GM21526 (cell line): Measurements from ENCODE around the gene LRP5.
"Not testable (repeated sequence)": the region's sequence is repeated elsewhere in the genome, so short reads cannot be mapped to it uniquely, and the experiment has no call there.

Experiments
- ATAC-seq: cut with Tn5 transposase; IDR thresholded peaks from one replicate; pipeline ENCODE4 v1.9.1; 2021; ENCODE audit warnings: moderate library complexity; ENCODE audit not compliant: unreplicated experiment, low FRiP score

The LRP5 gene

DNA sequence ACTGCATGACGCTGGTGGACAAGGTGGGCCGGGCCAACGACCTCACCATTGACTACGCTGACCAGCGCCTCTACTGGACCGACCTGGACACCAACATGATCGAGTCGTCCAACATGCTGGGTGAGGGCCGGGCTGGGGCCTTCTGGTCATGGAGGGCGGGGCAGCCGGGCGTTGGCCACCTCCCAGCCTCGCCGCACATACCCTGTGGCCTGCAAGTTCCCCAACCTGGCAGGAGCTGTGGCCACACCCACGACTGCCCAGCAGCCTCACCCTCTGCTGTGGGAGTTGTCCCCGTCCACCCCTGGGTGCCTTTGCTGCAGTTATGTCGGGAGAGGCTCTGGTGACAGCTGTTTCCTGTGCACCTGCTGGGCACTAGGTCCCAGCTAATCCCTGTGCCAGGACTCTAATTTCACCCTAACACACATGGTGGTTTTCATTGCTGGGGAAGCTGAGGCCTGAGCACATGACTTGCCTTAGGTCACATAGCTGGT, 99.2 kb downstream of the LRP5 start:
- no peak for ATAC-seq

DNA sequence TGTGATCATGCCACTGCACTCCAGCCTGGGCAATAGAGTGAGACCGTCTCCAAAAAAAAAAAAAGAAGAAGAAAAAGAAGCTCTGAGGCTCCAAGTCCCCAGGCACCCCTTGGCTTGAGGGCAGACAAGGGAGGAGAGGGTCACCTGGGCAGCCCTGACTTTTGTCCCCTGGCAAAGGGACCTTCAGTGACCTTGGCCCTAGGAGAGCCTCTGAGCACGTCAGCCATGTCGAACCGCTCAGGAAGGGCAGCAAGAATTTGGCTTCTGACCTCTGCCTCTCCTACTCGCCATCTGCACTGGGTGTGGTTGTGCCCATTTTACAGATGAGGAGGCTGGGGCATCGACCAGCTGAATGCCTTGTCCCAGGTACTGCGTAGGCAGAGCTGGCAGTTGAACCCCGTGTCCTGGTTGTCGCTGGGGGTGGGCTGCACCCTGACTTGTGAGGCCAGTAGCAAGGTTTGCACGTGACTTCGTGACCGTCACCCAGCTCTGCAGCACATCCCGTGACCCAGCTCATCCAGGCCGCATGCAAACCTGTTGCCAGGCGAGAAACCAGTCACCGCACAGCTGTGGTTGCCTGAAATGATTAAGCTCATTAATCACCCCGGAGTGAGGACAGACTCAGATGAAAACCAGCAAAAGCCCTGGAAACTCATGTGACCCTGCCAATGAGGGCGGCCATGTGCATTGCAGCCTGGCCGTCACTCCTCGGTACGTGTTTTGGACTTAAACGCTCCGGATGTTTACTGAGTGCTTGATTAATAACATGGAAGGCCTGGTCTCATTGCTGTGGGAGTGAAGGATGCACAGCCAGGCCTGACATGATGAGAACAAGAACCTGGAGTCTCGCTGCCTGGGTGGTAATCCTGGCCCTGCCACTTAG, 100.4 kb downstream of the LRP5 start:
- ATAC-seq, result no peak

DNA sequence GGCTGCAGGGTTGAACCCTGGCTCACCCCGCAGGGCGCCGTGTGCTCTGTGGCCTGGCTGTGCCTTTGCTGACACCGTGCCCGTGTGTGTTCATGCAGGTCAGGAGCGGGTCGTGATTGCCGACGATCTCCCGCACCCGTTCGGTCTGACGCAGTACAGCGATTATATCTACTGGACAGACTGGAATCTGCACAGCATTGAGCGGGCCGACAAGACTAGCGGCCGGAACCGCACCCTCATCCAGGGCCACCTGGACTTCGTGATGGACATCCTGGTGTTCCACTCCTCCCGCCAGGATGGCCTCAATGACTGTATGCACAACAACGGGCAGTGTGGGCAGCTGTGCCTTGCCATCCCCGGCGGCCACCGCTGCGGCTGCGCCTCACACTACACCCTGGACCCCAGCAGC, 101.2 kb downstream of the LRP5 start:
- no peak for ATAC-seq

DNA sequence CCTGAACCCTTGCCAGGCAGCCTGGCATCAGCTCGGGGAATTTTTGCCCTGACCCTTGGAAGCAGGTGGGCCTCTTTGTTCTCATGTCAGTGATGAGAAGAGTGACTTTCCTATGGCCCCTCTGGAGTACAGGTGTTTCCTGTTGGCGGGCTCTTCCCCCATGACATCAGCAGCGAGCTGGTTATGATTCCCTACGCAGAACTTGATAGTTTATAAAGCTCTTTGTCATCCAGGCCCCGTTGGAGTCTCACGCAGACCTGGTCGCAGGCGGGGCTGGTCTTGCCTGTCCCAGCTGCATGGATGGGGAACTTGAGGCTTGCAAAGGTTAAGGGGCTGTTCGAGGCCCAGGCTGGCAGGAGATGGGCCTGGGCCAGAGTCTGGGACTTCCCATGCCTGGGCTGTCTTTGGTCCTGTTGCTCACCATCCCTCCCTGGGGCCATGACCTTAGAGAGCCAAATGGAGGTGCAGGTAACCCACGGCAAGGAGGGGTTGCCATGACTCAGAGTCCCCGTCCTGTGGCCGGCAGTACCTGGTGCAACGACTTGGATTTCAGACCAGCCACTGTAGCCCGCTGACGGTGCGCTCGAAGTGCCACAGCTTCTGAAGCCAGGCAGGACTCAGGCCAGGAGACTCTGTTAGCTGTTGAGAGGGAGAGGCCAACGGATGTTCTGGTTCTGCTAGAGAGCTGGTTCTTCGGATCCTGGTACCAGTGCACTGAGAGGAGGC, 102.3 kb downstream of the LRP5 start:
- no peak for ATAC-seq

DNA sequence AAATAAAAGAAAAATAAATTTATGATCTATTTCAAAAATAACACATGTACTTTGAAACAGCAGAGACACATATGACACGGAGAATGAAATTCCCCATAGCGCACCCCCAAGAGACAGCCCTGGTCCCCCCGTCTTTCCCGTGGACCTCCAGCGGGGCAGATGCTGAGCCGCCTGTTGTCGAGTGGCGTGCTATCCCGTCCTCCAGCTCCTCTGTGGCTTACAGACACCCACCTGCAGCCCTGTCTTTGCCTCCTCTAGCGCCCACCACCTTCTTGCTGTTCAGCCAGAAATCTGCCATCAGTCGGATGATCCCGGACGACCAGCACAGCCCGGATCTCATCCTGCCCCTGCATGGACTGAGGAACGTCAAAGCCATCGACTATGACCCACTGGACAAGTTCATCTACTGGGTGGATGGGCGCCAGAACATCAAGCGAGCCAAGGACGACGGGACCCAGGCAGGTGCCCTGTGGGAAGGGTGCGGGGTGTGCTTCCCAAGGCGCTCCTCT, 103.7 kb downstream of the LRP5 start:
- ATAC-seq, result no peak

DNA sequence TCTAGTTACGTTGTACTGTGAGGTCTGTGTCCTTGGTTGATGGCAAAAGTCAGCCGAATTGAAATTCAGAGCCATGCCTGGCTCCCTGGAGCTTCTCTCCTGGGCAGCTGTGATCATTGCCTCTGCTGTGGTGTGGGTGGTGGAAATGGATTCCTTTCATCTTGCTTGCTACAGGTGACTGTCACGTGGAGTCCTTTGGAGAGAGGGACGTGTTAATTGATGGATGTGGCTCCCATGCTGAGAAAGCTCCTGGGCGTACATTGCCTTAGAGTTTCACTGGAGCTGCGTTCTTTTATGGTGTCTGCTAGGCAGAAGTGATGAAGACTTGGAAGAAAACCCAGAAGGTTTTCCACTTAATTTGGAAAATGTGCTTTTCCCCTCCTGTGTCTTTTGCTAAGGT, 106.3 kb downstream of the LRP5 start:
- no peak for ATAC-seq

DNA sequence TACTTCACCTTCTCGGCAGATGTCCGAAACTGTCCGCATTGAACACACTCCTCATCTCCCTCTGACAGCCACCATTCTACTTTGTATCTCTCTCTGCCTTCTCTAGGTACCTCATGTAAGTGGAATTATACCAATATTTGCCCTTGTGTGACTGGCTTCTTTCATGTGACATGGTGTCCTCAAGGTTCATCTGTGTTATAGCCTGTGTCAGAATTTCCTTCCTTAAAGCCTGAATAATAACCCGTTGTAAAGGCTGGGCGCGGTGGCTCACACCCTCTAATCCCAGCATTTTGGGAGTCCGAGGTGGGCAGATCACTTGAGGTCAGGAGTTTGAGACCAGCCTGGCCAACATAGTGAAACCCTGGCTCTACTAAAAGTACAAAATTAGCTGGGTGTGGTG, 107.8 kb downstream of the LRP5 start:
- no peak for ATAC-seq

DNA sequence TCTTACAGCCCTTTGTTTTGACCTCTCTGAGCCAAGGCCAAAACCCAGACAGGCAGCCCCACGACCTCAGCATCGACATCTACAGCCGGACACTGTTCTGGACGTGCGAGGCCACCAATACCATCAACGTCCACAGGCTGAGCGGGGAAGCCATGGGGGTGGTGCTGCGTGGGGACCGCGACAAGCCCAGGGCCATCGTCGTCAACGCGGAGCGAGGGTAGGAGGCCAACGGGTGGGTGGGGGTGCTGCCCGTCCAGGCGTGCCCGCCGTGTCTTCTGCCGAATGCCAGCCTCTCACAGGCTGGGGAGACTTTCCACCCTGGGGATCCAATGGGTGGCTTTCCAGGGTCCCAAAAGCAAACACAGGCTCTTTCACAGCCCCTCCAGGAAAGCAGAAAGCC, 111.1 kb downstream of the LRP5 start:
- ATAC-seq, result no peak

DNA sequence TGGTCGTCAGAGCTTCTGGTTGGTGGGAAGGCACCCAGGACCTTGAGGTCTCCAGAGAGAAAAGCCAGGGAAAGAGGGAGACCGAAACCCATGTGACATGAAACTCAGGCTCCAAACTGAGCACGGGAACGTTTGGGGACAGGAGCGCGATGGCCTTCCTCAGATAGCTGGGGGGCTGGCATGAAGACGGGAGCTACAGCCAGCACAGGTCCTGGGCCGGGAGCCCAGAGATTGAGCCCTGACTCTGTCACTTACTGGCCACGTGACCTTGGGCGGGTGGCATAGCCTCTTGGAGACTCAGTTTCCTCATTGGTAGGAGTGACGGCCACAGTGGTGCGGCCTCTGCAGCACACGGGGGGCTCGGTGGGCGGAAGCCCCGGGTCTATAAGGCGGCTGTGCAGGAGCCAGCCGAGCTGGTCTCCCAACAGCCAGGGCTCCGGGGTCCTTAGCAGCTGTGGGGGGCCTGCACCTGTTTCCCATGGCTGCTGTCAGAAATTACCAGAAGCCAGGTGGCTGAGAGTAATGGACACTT, 111.8 kb downstream of the LRP5 start:
- ATAC-seq, result no peak

DNA sequence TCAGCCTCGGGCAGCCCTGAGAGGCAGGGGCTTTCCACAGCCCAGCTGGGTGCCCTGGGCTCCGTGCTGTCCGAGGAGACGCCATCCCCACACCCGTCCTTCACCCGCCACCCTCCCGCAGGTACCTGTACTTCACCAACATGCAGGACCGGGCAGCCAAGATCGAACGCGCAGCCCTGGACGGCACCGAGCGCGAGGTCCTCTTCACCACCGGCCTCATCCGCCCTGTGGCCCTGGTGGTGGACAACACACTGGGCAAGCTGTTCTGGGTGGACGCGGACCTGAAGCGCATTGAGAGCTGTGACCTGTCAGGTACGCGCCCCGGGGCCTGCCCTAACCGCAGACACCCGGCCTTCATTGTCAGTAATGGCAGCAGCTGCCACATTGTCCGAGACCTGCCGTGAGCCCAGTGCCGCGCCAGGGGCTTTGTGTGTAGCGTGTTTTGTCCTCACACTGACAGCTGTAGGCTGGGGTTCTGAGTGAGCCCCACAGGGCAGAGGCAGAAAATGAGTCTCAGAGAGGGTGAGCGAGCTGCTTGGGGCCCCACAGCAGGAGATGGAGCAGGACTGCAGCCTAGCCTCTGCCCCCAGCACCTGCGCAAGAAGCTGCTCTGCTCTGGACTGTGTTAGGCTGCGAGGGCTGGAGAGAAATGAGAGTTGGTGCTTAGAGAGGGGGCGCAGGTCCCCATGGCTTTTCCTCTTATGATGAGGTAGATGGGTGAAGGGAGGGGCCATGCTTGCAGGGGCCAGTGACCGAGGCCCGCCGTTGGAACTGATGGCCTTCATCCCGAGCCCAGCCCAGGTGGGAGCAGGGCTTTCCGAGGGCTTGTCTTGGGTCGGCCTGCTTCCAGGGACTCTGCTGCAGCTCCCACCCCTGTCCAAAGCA, 112.8 kb downstream of the LRP5 start:
- ATAC-seq, result no peak

DNA sequence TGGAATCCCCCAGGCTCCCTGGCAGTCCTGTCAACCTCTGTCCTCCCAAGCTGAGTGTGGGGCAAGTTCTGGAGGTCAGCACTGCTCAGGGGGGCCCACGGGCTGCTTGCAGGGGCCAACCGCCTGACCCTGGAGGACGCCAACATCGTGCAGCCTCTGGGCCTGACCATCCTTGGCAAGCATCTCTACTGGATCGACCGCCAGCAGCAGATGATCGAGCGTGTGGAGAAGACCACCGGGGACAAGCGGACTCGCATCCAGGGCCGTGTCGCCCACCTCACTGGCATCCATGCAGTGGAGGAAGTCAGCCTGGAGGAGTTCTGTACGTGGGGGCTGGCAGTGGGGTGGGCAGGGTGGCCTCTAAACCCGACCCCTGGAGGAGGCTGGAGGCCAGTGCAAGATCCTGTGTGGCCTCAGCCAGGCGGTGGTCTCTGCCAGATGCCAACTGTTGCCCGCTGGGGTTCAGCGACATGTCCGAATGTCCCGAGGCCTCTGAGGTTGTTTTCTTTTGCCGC, 113.5 kb downstream of the LRP5 start:
- ATAC-seq, result no peak

DNA sequence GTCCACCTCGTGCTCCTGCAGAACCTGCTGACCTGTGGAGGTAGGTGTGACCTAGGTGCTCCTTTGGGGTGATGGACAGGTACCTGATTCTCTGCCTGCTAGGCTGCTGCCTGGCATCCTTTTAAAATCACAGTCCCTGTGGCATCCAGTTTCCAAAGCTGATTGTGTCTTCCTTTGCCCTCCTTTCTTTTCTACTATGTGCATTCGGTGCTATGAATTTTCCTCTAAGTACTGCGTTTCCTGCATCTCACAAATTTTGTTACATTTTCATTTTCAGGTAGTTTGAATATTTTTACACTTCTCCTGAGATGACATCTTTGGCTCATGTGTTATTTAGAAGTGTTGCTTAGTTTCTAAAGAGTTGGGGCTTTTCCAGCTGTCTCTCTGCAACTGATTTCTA, 117.3 kb downstream of the LRP5 start:
- no peak for ATAC-seq

DNA sequence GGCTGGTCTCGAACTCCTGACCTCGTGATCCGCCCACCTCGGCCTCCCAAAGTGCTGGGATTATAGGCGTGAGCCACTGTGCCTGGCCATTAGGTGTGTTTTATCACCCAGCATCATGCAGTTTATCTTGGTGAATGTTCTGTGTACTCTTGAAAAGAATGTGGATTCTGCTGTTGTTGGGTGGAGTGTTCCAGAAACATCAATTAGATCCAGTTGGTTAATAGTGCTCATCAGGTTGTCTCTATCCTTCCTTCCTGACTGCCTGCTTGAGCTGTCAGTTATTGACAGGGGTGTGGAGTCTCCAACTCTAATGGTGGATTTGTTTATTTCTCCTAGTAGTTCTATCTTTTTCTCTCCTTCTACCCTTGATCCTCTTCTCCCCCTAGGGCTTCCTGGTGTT, 118.0 kb downstream of the LRP5 start:
- no peak for ATAC-seq

DNA sequence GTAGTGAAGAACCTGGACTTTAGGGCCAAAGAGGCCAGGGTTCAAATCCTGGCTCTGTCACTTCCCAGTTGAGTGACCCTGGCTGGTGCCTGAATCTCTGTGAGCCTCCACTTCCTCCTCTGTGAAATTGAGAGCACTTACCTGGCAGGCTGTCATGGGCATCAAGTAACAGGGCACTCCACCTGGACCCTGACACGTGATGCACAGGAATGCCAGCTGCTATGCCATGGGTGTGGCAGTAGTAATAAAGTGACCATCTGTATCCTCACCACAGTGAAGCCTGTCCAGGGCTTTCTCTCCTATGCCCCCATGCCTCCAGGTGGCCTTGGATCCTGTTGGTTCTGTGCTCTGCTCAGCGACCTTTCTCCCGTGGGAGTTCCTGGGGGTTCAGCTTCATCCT, 118.4 kb downstream of the LRP5 start:
- no peak for ATAC-seq

DNA sequence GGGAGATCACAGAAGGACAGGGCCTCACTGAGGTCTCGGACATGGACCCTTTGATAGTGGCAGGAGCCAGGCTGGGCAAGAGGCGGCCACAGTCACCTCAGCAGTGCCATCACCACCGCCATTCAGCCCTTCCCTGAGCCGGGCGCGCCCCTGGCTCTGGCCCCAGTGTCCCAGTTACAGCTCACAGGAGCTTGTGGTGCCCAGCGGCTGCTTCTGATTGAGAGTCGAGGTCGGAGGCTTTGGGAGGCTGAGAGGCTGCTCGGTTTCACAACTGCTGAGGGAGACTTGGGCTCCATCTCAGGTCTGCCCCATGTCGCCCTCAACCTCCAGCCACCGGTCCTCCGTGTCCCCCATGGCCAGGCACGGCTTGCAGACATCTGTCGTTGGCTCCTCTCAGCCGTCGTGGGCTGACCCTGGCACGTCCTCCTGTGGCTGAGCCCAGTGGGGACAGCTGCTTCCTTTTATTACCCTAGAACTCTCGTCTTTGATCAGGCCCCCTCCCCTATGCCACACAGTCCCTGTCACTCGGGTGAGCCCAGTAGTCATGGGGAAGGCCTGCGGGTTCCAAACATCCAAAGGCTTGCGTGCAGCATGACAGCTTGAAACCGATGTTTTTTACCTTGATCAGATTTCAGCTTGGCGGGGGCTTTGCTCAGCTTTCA, 119.7 kb downstream of the LRP5 start:
- ATAC-seq, result no peak

DNA sequence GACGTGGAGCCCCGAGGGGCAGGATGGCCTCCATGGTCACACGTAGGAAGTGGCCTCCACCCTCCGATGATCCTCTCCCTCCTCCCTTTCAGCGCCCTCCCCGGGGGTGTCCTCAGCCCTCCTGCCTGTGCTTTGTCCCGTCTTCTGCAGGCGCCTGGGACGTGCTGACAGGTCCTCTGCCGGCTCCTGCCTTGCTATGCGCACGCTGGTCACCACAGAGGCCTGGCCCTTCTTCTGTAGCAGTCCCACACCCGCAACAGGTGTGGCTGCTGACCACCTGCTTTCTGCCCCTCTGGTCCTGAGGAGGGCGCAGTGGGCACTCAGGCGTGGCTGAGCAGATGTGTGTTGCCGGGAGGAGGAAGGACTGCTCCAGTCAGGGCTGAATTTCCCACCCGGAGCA, 120.5 kb downstream of the LRP5 start:
- ATAC-seq, result no peak

DNA sequence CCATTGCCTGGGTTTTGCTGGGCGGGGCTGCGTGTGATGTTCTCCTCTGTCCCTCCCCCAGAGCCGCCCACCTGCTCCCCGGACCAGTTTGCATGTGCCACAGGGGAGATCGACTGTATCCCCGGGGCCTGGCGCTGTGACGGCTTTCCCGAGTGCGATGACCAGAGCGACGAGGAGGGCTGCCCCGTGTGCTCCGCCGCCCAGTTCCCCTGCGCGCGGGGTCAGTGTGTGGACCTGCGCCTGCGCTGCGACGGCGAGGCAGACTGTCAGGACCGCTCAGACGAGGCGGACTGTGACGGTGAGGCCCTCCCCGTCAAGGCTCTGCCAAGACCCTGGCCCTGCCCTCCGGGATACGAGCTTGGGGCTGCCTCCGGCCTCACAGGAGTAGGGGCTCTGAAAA, 121.2 kb downstream of the LRP5 start:
- no peak for ATAC-seq

DNA sequence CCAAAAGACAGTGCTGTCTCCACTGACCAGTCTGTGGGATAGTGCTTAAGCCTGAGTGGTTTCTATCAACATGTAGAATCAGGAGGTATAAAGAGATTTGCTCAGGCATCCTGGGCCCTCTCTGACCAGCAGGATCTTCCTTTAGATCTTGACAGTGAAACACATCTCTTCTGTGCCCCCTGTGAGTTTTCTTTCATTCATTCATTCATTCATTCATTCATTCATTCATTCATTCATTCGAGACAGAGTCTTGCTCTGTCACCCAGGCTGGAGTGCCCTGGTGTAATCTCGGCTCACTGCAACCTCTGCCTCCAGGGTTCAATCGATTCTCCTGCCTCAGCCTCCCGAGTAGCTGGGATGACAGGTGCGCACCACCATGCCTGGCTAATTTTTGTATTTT, 121.8 kb downstream of the LRP5 start:
- not testable (repeated sequence) for ATAC-seq

DNA sequence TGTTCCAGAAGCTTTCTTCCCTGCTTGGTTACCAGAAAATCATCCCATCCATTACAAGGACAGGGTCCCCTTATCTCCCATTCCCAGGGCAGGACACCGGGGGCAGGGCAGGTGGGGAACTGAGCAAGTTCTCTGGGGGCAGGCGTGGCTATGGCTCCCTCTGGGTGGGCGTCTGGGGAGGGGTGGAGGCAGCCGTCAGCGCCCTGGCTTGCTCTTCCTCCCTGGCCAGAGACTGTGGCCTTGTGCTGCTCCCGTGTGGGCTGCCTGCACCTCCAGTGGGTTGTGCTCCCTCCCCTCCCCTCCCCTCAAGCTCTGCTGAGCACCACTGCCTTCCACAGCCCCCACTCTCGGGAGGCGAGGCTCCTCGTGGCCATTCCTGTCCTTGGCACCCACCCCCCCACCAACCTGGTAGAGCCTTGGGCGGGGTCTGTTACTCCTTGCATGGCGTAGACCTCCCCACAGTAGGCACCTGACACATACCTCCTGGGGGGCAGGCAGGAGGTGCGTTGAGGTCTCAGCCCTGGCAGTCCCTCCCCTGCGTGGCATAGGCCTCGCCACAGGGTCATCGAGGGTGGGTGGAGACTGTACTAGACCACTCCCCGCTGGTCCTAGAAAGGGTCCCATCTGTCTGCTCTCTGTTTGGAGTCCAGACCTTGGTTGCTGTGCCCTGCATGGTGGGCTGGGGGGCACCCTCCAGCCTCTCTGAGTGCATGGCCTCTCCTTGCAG, 123.9 kb downstream of the LRP5 start:
- no peak for ATAC-seq
